Cardiac muscle cell (in vitro differentiated cells and primary cell): Measurements from ENCODE around the gene UGGT2. TPM values are rescaled to one million over a fixed set of nuclear protein-coding genes. Genes with fewer than 3 reads are reported as not detected.

ENCODE experiments used
- DNase-seq, 2 donors: peaks; one replicate each; pipeline versions ENCODE4 v3.0.0 to v3.0.0-alpha.2; 2010 to 2017; ENCODE audit warnings: low read depth in 1 of 2, low spot score in 1 of 2
- H3K27ac ChIP-seq: fragments of 200-600 bp; sonication (generic); 2 replicates; pipeline ENCODE4 v1.5.1; 2016
- H3K27me3 ChIP-seq: fragments of 200-600 bp; sonication (generic); 2 replicates; pipeline ENCODE4 v1.6.0; 2016; ENCODE audit warnings: control low read depth
- H3K36me3 ChIP-seq: fragments of 200-600 bp; sonication (generic); 2 replicates; pipeline ENCODE4 v1.5.1; 2016; ENCODE audit warnings: control low read depth
- H3K4me1 ChIP-seq: fragments of 200-600 bp; sonication (generic); 2 replicates; pipeline ENCODE4 v1.8.1; 2017; ENCODE audit warnings: low read depth, mild to moderate bottlenecking, mixed run types
- H3K4me3 ChIP-seq: fragments of 200-600 bp; sonication (generic); 2 replicates; pipeline ENCODE4 v1.5.1; 2016; ENCODE audit warnings: mild to moderate bottlenecking
- H3K9me3 ChIP-seq: fragments of 200-600 bp; sonication (generic); 2 replicates; pipeline ENCODE4 v1.5.1; 2017; ENCODE audit warnings: low read depth, mild to moderate bottlenecking, control low read depth
- CTCF ChIP-seq: IDR thresholded peaks from 2 replicates; pipeline ENCODE4 v1.5.1; 2012; ENCODE audit warnings: low read depth, mild to moderate bottlenecking, low read length
- polyA plus RNA-seq: library from polyadenylated mRNA; unstranded; fragments of >200 nt; fragmentation: Nextera tagmentation; extraction: Ambion mirVana; gene quantifications from 2 replicates; pipeline ENCODE4 v1.2.1, GENCODE V29; 2016
- total RNA-seq: library from RNA; depleted of rRNA; stranded (reverse); fragments of >200 nt; gene quantifications from 2 replicates; pipeline ENCODE4 v1.2.3, GENCODE V29; 2016

Gene UGGT2
- total and polyA plus RNA-seq, 2 experiments from 2014 or later, result 23.3 to 43.6 TPM

- H3K4me1 ChIP-seq, result no peaks in the 10 kb centered on the region
- no peak for DNase-seq
- no peak overlapping the region for H3K27ac ChIP-seq
- no peak for TF ChIP-seq CTCF
- no peaks in the 10 kb centered on the region for H3K9me3 ChIP-seq
- H3K4me3 ChIP-seq, result no peak overlapping the region
- H3K36me3 ChIP-seq, result no peaks in the 10 kb centered on the region
- no peaks in the 10 kb centered on the region for H3K27me3 ChIP-seq
These were observed 149.6 kb downstream of the UGGT2 start for GRCh38 chr13:95903569-95903968.

GRCh38 chr13:95902741-95903140 is 150.5 kb downstream of the UGGT2 start:
- Histone ChIP-seq H3K4me1 (no peaks in the 10 kb centered on the region), H3K9me3 (no peaks in the 10 kb centered on the region), H3K4me3 (no peak overlapping the region), H3K27ac (no peak overlapping the region), H3K27me3 (no peaks in the 10 kb centered on the region), H3K36me3 (no peaks in the 10 kb centered on the region)
- TF ChIP-seq CTCF, result no peak
- DNase-seq, result peak in 1 of 2 donors; percentile 37

- Histone ChIP-seq H3K36me3 (no peaks in the 10 kb centered on the region), H3K27ac (no peak overlapping the region), H3K4me3 (no peak overlapping the region), H3K4me1 (no peaks in the 10 kb centered on the region), H3K27me3 (no peaks in the 10 kb centered on the region), H3K9me3 (no peaks in the 10 kb centered on the region)
- no peak for DNase-seq
- no peak for TF ChIP-seq CTCF
These were observed 154.9 kb downstream of the UGGT2 start for GRCh38 chr13:95898256-95898655.

- H3K4me1 ChIP-seq, result no peaks in the 10 kb centered on the region
- peak in 1 of 2 donors; percentile 56 for DNase-seq
- no peak for TF ChIP-seq CTCF
- no peaks in the 10 kb centered on the region for H3K9me3 ChIP-seq
- no peak overlapping the region for H3K4me3 ChIP-seq
- H3K27ac ChIP-seq, result no peak overlapping the region
- no peaks in the 10 kb centered on the region for H3K36me3 ChIP-seq
- no peaks in the 10 kb centered on the region for H3K27me3 ChIP-seq
These were observed 156.9 kb downstream of the UGGT2 start for GRCh38 chr13:95896301-95896700.

- Histone ChIP-seq H3K27me3 (no peaks in the 10 kb centered on the region), H3K4me3 (no peak overlapping the region), H3K36me3 (no peaks in the 10 kb centered on the region), H3K27ac (no peak overlapping the region), H3K9me3 (no peaks in the 10 kb centered on the region), H3K4me1 (no peaks in the 10 kb centered on the region)
- TF ChIP-seq CTCF, result no peak
- peak in 1 of 2 donors; percentile 1 for DNase-seq
These were observed 159.3 kb downstream of the UGGT2 start for GRCh38 chr13:95893861-95894260.

GRCh38 chr13:95882121-95882520 is 171.1 kb downstream of the UGGT2 start:
- no peaks in the 10 kb centered on the region for H3K4me1 ChIP-seq
- H3K27me3 ChIP-seq, result no peaks in the 10 kb centered on the region
- H3K36me3 ChIP-seq, result peaks cover 11% of the 10 kb centered on the region
- no peak for DNase-seq
- no peak overlapping the region for H3K4me3 ChIP-seq
- H3K27ac ChIP-seq, result no peak overlapping the region
- TF ChIP-seq CTCF, result no peak
- no peaks in the 10 kb centered on the region for H3K9me3 ChIP-seq
